Muscle layer of colon (tissue), 2 donors: ENCODE results near the gene HMGCL.
"Not testable (repeated sequence)": the region's sequence is repeated elsewhere in the genome, so short reads cannot be mapped to it uniquely, and the experiment has no call there.

Source experiments
- H3K27ac ChIP-seq: one replicate; pipeline ENCODE4 v1.7.0; 2013; ENCODE audit warnings: low read depth, mild to moderate bottlenecking, low read length, moderate library complexity
- H3K27me3 ChIP-seq, 2 donors: one replicate each; pipeline ENCODE4 v1.7.0; 2013; ENCODE audit warnings: low read length in 2 of 2, mild to moderate bottlenecking in 2 of 2; ENCODE audit not compliant: insufficient read depth in 2 of 2, control insufficient read depth in 1 of 2
- H3K36me3 ChIP-seq: one replicate; pipeline ENCODE4 v1.7.0; 2013; ENCODE audit warnings: mild to moderate bottlenecking, low read length; ENCODE audit not compliant: insufficient read depth
- H3K4me1 ChIP-seq: one replicate; pipeline ENCODE4 v1.7.0; 2013; ENCODE audit warnings: mild to moderate bottlenecking, low read length; ENCODE audit not compliant: insufficient read depth
- H3K4me3 ChIP-seq, 2 donors: one replicate each; pipeline ENCODE4 v1.7.0; 2013; ENCODE audit warnings: low read length in 2 of 2, low read depth in 1 of 2, mild to moderate bottlenecking in 1 of 2, moderate library complexity in 1 of 2
- H3K9ac ChIP-seq: one replicate; pipeline ENCODE4 v1.7.0; 2013; ENCODE audit warnings: low read length
- H3K9me3 ChIP-seq: one replicate; pipeline ENCODE4 v1.7.0; 2013; ENCODE audit warnings: mild to moderate bottlenecking, low read length
- donor health status: abdominal sarcoma.
- donor health status: Adenocarcinoma of cecum.

The HMGCL gene

GRCh38 chr1:23796466-23797271 lies 28.6 kb downstream of the HMGCL start:
- peaks cover 35% of the 10 kb centered on the region for H3K4me1 ChIP-seq
- peaks cover 12% of the 10 kb centered on the region for H3K36me3 ChIP-seq
- H3K27ac ChIP-seq: no peak overlapping the region

GRCh38 chr1:23795676-23796465 lies 29.4 kb downstream of the HMGCL start:
- H3K4me1 ChIP-seq: peaks cover 31% of the 10 kb centered on the region
- no peaks in the 10 kb centered on the region for H3K27me3 ChIP-seq
- H3K9ac ChIP-seq: no peak overlapping the region
- H3K36me3 ChIP-seq: peaks cover 12% of the 10 kb centered on the region
- no peak overlapping the region for H3K4me3 ChIP-seq
- no peaks in the 10 kb centered on the region for H3K9me3 ChIP-seq
- no peak overlapping the region for H3K27ac ChIP-seq

More at GRCh38 chr1:23796466-23797271, 28.6 kb downstream of the HMGCL start:
- H3K9me3 ChIP-seq: no peaks in the 10 kb centered on the region
- no peak overlapping the region for H3K4me3 ChIP-seq
- no peaks in the 10 kb centered on the region for H3K27me3 ChIP-seq
- H3K9ac ChIP-seq: no peak overlapping the region

GRCh38 chr1:23794732-23795182 lies 30.5 kb downstream of the HMGCL start:
- H3K4me1 ChIP-seq: peaks cover 36% of the 10 kb centered on the region
- peaks cover 12% of the 10 kb centered on the region for H3K36me3 ChIP-seq
- H3K9me3 ChIP-seq, H3K9ac ChIP-seq, H3K27me3 ChIP-seq, H3K4me3 ChIP-seq, H3K27ac ChIP-seq: not testable (repeated sequence)

GRCh38 chr1:23793861-23794731 lies 31.1 kb downstream of the HMGCL start:
- no peak overlapping the region for H3K4me3 ChIP-seq
- no peaks in the 10 kb centered on the region for H3K27me3 ChIP-seq
- no peak overlapping the region for H3K9ac ChIP-seq
- H3K9me3 ChIP-seq: no peaks in the 10 kb centered on the region
- peaks cover 30% of the 10 kb centered on the region for H3K4me1 ChIP-seq
- peaks cover 12% of the 10 kb centered on the region for H3K36me3 ChIP-seq
- no peak overlapping the region for H3K27ac ChIP-seq

- Histone ChIP-seq H3K27me3 (no peaks in the 10 kb centered on the region), H3K4me3 (no peak overlapping the region), H3K4me1 (peaks cover 30% of the 10 kb centered on the region), H3K36me3 (peaks cover 14% of the 10 kb centered on the region), H3K27ac (no peak overlapping the region), H3K9ac (no peak overlapping the region), H3K9me3 (no peaks in the 10 kb centered on the region)
Measured at GRCh38 chr1:23793018-23793781, 32.0 kb downstream of the HMGCL start.

GRCh38 chr1:23792151-23792945 lies 32.9 kb downstream of the HMGCL start:
- Histone ChIP-seq H3K36me3 (peaks cover 22% of the 10 kb centered on the region), H3K27me3 (no peaks in the 10 kb centered on the region), H3K27ac (peak overlapping the region; percentile 19), H3K4me3 (peak overlapping the region in 1 of 2 donors; percentile 69), H3K9ac (no peak overlapping the region), H3K9me3 (no peaks in the 10 kb centered on the region), H3K4me1 (peaks cover 30% of the 10 kb centered on the region)

- peak overlapping the region; percentile 69 to 70 for H3K4me3 ChIP-seq
- peaks cover 30% of the 10 kb centered on the region for H3K4me1 ChIP-seq
- H3K9ac ChIP-seq: peak overlapping the region; percentile 86
- peaks cover 30% of the 10 kb centered on the region for H3K36me3 ChIP-seq
- H3K9me3 ChIP-seq: no peaks in the 10 kb centered on the region
- peak overlapping the region; percentile 83 for H3K27ac ChIP-seq
- H3K27me3 ChIP-seq: no peaks in the 10 kb centered on the region
Measured at GRCh38 chr1:23791516-23792047, 33.6 kb downstream of the HMGCL start.

GRCh38 chr1:23790696-23791515 lies 34.3 kb downstream of the HMGCL start, which contains the start of gene LYPLA2:
TSS of gene LYPLA2 (plus strand) at chr1:23791145. CDS start at chr1:23792683, 1,538 bp downstream.
- Histone ChIP-seq H3K4me1 (peaks cover 30% of the 10 kb centered on the region), H3K27me3 (no peaks in the 10 kb centered on the region), H3K4me3 (peak within 1 kb of the TSS; percentile 69 to 70), H3K36me3 (peaks cover 33% of the 10 kb centered on the region), H3K27ac (peak within 1 kb of the TSS; percentile 83), H3K9me3 (no peaks in the 10 kb centered on the region), H3K9ac (peak within 1 kb of the TSS; percentile 86)

GRCh38 chr1:23788695-23789094 lies 36.5 kb downstream of the HMGCL start:
- Histone ChIP-seq H3K27ac (no peak overlapping the region), H3K9ac (no peak overlapping the region), H3K4me1 (peaks cover 30% of the 10 kb centered on the region), H3K4me3 (no peak overlapping the region), H3K9me3 (no peaks in the 10 kb centered on the region), H3K36me3 (peaks cover 35% of the 10 kb centered on the region), H3K27me3 (no peaks in the 10 kb centered on the region)
